GM18519 (cell line): ENCODE results near the gene MIPOL1.

ENCODE experiments used
- ATAC-seq: cut with Tn5 transposase; IDR thresholded peaks from one replicate; pipeline ENCODE4 v1.9.1; 2021; ENCODE audit warnings: mild to moderate bottlenecking, moderate library complexity; ENCODE audit not compliant: unreplicated experiment, low FRiP score

The MIPOL1 gene

GRCh38 chr14:37593511-37594237 is 395.9 kb downstream of the MIPOL1 start:
- ATAC-seq = no peak

- no peak for ATAC-seq
These were observed 396.7 kb downstream of the MIPOL1 start for GRCh38 chr14:37594238-37594970.

GRCh38 chr14:37594971-37595808 is 397.5 kb downstream of the MIPOL1 start, which contains the start of the genes FOXA1 and TTC6:
Gene FOXA1, minus strand, starts transcription at chr14:37595249. Its CDS starts 277 bp downstream, at chr14:37594972.
Gene TTC6, plus strand, starts transcription at chr14:37595629. Its CDS starts 26,436 bp downstream, at chr14:37622065.
- ATAC-seq = no peak

- peak; percentile 53 for ATAC-seq
These were observed 398.3 kb downstream of the MIPOL1 start for GRCh38 chr14:37595809-37596621.

- no peak for ATAC-seq
These were observed 399.2 kb downstream of the MIPOL1 start for GRCh38 chr14:37596790-37597472.

- ATAC-seq = no peak
These were observed 399.8 kb downstream of the MIPOL1 start for GRCh38 chr14:37597538-37597913.

- no peak for ATAC-seq
These were observed 400.4 kb downstream of the MIPOL1 start for GRCh38 chr14:37597914-37598746.

GRCh38 chr14:37598747-37599506 is 401.2 kb downstream of the MIPOL1 start:
- ATAC-seq = no peak

GRCh38 chr14:37599507-37600368 is 402.0 kb downstream of the MIPOL1 start:
- no peak for ATAC-seq

GRCh38 chr14:37600880-37601741 is 403.4 kb downstream of the MIPOL1 start:
- no peak for ATAC-seq

GRCh38 chr14:37601865-37602264 is 404.1 kb downstream of the MIPOL1 start:
- ATAC-seq = no peak
